ENCODE measurements around the gene FGR.
A peak's percentile ranks its signal among the peaks of the same experiment; 100 is the strongest.
"Not testable (repeated sequence)": the region's sequence is repeated elsewhere in the genome, so short reads cannot be mapped to it uniquely, and the experiment has no call there.

FGR gene

DNA sequence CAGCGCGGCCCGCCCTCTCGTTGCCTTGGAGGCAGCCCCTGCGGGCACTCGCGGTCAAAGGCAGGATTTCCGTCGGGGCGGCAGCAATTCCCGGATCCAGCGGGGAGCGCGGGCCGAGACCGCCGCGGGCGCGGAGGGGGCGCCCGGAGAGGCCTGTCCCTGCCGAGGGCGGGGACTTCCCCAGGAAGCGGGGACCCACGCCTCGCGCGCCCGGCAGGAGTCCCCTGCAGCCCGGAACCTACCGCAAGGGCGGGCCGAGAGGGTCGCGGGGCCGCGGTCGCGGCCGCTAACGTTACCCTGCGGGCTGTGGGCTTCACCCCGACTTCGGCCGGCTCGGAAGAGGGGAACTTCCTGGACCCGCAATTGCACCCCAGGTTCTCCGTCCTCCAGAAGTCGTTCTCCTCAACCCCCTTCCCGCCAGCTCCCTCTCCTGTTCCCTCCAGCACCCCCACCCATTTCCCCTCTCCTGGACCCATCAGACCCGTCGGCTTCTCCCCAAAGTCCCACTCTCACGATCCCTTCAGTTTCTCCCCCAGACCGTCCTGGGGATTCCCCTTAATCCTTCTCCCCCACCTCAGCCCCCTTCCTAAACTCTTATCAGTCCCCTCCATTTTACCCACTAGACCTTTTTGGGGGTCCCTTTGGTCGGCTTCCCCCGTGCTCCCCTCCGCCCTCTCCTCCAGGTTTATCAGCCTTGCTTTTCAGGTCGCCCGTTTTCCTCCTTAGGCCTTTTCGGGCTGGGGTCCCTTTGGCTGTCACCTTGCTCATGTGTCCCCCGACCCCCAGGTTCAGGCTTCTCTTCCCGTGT lies 604 bp downstream of the FGR start:
- TF ChIP-seq, protein P1, sequence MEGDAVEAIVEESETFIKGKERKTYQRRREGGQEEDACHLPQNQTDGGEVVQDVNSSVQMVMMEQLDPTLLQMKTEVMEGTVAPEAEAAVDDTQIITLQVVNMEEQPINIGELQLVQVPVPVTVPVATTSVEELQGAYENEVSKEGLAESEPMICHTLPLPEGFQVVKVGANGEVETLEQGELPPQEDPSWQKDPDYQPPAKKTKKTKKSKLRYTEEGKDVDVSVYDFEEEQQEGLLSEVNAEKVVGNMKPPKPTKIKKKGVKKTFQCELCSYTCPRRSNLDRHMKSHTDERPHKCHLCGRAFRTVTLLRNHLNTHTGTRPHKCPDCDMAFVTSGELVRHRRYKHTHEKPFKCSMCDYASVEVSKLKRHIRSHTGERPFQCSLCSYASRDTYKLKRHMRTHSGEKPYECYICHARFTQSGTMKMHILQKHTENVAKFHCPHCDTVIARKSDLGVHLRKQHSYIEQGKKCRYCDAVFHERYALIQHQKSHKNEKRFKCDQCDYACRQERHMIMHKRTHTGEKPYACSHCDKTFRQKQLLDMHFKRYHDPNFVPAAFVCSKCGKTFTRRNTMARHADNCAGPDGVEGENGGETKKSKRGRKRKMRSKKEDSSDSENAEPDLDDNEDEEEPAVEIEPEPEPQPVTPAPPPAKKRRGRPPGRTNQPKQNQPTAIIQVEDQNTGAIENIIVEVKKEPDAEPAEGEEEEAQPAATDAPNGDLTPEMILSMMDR (IDR thresholded peaks at IDR 0.05; ENCODE audit: low read depth, low read length): no peak
- peak overlapping the region; percentile 30 to 35 for H3K4me3 ChIP-seq (replicated peaks in 1 of 2; ENCODE audit: low read depth in 2 of 2, low read length in 2 of 2)
- peak in 1 of 2 donors; percentile 14 for DNase-seq (ENCODE audit: low read depth in 2 of 2)

DNA sequence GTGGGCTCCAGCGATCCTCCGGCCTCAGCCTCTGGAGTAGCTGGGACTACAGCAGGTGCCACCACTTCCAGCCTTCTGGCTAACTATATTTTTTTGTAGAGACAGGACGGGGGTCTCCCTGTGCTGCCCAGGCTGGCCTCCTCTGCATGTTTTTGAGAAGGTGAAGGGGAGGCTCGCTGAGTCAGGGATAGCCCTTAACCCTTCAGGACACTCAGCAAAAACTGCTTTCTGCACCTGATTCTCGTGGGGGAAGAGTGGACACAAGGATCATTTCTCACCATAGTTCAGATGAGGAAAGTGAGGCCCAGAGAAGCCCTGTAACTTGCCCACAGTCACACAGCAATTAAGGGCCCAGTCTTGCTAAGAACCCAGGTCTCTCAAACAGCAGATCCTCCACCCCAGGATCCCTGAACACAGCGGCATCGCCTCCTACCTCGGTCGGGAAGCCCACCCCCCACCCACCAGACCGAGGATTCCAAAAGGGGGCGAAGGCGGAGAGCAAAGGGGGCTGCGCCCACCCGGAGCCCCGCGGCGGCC lies 1.3 kb downstream of the FGR start:
- TF ChIP-seq, protein P1 (IDR thresholded peaks at IDR 0.05; ENCODE audit: low read depth, low read length): no peak
- no peak for DNase-seq (ENCODE audit: low read depth in 2 of 2)
- peak overlapping the region in 1 of 2 donors; percentile 35 for H3K4me3 ChIP-seq (replicated peaks in 1 of 2; ENCODE audit: low read depth in 2 of 2, low read length in 2 of 2)

DNA sequence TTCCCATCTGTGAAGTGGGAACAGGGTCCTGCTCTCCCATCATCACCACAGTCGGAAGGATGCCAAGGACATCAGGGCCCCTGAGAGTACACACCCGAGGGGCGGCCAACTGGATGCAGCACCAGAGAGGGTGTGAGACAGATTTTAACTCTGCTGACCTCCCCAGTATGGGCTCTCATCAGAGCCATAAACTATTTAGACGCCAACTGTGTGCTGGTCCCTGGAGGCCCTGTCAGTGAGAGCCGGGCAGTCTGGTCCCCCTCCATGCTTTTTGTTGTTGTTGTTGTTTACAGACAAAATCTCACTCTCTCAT lies 1.7 kb downstream of the FGR start:
- no peak overlapping the region for H3K4me3 ChIP-seq (replicated peaks in 1 of 2; ENCODE audit: low read depth in 2 of 2, low read length in 2 of 2)
- DNase-seq (ENCODE audit: low read depth in 2 of 2): no peak
- TF ChIP-seq, protein P1 (IDR thresholded peaks at IDR 0.05; ENCODE audit: low read depth, low read length): no peak

DNA sequence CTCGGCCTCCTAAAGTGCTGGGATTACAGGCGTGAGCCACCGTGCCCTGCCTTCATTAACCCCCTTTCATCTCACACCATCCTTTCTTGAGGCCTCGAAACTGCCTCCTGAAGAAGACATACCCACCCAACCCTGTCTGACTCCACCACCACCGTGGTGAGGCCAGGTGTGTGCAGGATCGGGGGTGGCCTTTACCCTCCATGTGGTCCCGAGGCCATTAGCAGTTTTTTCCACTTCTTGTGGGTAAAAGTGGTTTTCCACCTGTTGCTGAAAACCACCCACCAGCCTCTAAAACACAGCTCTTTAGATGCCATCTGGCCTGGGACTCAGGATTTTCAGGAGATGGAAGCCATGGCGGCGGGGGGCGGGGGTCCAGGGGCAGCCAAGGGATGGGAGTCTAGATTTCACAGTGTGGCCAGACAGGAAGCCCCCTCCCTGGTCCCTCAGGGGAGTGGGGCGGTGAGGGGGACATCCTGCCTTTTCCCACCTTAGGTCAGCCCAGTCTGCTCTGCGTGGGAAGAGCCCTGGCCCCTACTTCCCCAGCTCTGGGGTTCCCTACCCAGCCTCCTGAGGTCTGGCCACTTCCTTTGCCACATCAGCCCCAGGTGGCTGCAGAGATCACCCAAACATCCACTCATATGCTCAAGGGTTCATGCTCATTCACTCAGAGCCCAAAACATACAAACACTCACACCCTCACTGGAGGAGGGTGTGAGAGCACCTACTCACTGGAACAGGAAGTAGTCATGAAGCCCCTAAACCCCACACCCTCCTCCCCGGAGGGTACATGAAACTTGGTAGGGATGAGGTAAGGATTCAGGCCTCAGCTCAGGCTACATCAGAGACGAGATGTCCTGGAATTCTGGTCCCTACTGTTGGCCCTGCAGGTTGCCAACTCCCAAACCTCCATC lies 2.3 kb downstream of the FGR start:
- DNase-seq (ENCODE audit: low read depth in 2 of 2): no peak
- no peak overlapping the region for H3K4me3 ChIP-seq (replicated peaks in 1 of 2; ENCODE audit: low read depth in 2 of 2, low read length in 2 of 2)
- TF ChIP-seq, protein P1 (IDR thresholded peaks at IDR 0.05; ENCODE audit: low read depth, low read length): no peak

DNA sequence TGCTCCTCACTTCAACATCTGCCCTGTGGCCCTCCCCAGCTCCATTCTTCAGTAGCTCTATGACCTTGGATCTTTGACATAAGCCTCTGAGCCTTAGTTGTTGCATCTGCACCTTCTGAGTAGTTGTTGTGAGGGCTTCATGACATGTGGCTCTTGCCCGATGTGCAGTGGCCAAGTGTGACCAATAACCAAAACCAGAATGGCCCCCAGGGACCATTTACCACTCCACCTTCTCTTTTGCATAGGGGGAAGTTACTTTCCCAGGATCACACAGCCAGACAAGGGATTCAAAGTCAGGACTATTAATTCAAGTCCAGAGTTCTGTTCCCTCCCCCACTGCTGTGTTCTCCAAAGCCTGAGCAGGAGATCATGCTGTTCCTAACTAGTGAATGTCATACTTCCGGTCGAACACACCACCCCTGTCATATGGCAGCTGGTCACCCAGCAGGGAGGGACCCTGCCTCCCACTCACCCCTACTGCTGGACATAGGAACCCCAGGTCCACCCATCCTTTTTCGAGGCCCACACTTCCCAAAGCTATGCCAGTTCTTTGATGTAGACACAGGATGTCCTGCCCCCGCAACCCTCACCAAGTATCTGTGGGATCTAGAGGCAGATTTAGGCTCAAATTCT lies 4.0 kb downstream of the FGR start:
- TF ChIP-seq, protein P1 (IDR thresholded peaks at IDR 0.05; ENCODE audit: low read depth, low read length): no peak
- no peak overlapping the region for H3K4me3 ChIP-seq (replicated peaks in 1 of 2; ENCODE audit: low read depth in 2 of 2, low read length in 2 of 2)
- DNase-seq (ENCODE audit: low read depth in 2 of 2): no peak

DNA sequence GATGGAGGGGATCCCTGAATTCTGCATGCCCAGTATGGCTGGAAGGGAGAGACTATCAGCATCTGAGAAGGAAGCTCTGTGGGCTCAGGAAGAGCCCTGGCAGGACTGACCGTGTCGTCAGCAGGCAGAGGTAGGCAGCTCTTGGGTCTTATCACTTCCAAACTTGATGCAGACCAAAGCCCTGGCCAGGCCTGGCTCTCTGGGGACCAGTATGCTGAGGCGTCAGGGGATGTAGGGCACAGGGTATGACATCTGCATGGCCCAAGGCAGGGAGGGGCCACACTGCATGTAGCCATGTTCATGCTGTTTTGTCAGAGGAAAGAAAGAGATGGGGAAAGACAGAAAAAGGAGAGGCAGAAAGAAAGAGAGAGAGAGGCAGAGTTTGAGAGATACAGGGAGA lies 6.3 kb downstream of the FGR start:
- TF ChIP-seq, protein P1 (IDR thresholded peaks at IDR 0.05; ENCODE audit: low read depth, low read length): no peak

DNA sequence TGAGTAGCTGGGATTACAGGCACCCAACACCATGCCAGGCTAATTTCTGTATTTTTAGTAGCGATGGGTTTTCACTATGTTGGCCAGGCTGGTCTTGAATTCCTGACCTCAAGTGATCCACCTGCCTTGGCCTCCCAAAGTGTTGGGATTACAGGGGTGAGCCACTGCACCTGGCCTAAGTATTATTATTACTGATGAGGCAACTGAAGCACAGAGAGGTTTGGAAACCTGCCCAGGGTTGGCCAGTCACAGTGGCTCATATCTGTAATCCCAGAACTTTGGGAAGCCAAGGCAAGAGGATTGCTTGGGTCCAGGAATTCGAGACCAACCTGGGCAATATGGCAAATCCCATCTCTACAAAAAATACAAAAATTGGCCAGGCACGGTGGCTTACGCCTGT lies 7.3 kb downstream of the FGR start:
- DNase-seq (ENCODE audit: low read depth in 2 of 2): peak in 1 of 2 donors; percentile 27
- H3K4me3 ChIP-seq (replicated peaks in 1 of 2; ENCODE audit: low read depth in 2 of 2, low read length in 2 of 2): not testable (repeated sequence)

More for the DNA sequence above, 6.3 kb downstream of the FGR start:
- H3K4me3 ChIP-seq (replicated peaks in 1 of 2; ENCODE audit: low read depth in 2 of 2, low read length in 2 of 2): no peak overlapping the region
- DNase-seq (ENCODE audit: low read depth in 2 of 2): no peak

Data from cardiac fibroblast (primary cell).